HL-60 (cell line): ENCODE measurements around the gene ADGRG1.

Source experiments
- DNase-seq, 2 experiments: peaks; one replicate each; pipeline ENCODE4 v3.0.0-alpha.2; 2010 to 2020; ENCODE audit warnings: low read depth in 1 of 2, low spot score in 1 of 2
- H3K27ac ChIP-seq: fragments of 250-450 bp; sonication (Bioruptor Pico); replicated peaks from 2 replicates; pipeline ENCODE4 v1.5.1; 2020; ENCODE audit warnings: mild to moderate bottlenecking, moderate library complexity
- H3K27me3 ChIP-seq: fragments of 250-450 bp; sonication (Bioruptor Pico); 2 replicates; pipeline ENCODE4 v1.5.1; 2021; ENCODE audit warnings: mild to moderate bottlenecking, moderate library complexity; ENCODE audit not compliant: insufficient read depth, poor library complexity, severe bottlenecking
- H3K4me3 ChIP-seq: replicated peaks from 2 replicates; pipeline ENCODE4 v1.5.1; 2011; ENCODE audit warnings: mild to moderate bottlenecking, control low read depth, low read length; ENCODE audit not compliant: insufficient read depth
- CTCF ChIP-seq: IDR thresholded peaks from one replicate; pipeline ENCODE4 v1.5.1; 2011; ENCODE audit warnings: low read length, control low read depth, inconsistent platforms; ENCODE audit not compliant: insufficient read depth
- GABPA ChIP-seq: IDR thresholded peaks from 2 replicates; pipeline ENCODE4 v1.6.1; 2012; ENCODE audit warnings: low read depth
- POLR2AphosphoS5 ChIP-seq: IDR thresholded peaks from 2 replicates; pipeline ENCODE4 v1.6.1; 2012; ENCODE audit warnings: low read depth
- REST ChIP-seq: IDR thresholded peaks from 2 replicates; pipeline ENCODE4 v1.6.1; 2012; ENCODE audit warnings: low read depth; ENCODE audit not compliant: insufficient replicate concordance
- SPI1 ChIP-seq: IDR thresholded peaks from 2 replicates; pipeline ENCODE4 v1.6.1; 2012; ENCODE audit warnings: low read depth, mild to moderate bottlenecking, borderline replicate concordance

ADGRG1 gene

GRCh38 chr16:57634171-57634570, 5.7 kb downstream of the ADGRG1 start:
- no peak for DNase-seq
- Histone ChIP-seq H3K4me3 (no peak overlapping the region), H3K27me3 (no peaks in the 10 kb centered on the region), H3K27ac (no peak overlapping the region)
- TF ChIP-seq REST (no peak), GABPA (no peak), SPI1 (no peak), CTCF (no peak), POLR2AphosphoS5 (no peak)

- Histone ChIP-seq H3K4me3 (no peak overlapping the region), H3K27me3 (no peaks in the 10 kb centered on the region), H3K27ac (no peak overlapping the region)
- TF ChIP-seq REST (no peak), SPI1 (no peak), POLR2AphosphoS5 (no peak), GABPA (no peak), CTCF (no peak)
- DNase-seq = no peak
Observed at GRCh38 chr16:57635266-57636097, 7.1 kb downstream of the ADGRG1 start.

DNA sequence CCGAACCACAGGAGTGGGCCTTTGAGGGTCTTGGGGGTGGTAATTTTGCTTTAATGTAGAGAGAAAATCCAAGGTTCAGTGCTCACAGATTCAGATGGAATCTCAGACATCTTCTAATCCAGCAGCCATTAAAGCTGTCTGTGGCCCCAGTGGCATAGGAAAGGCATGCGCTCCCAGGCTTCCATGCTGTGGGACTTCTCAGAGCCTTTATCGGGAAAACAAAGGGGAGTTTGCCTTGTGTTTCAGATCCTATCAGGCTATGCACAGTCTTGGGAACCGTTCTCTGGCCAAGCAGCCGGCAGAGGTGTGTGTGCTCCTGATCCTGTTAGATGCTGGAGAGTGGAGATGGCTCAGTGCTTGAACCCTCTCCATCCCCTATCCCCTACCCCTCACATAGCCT, 7.8 kb downstream of the ADGRG1 start:
- TF ChIP-seq POLR2AphosphoS5 (no peak), REST (no peak), GABPA (no peak), CTCF (no peak), SPI1 (no peak)
- no peak overlapping the region for H3K4me3 ChIP-seq
- DNase-seq = no peak
- no peaks in the 10 kb centered on the region for H3K27me3 ChIP-seq
- no peak overlapping the region for H3K27ac ChIP-seq
